H9 (cell line): Measurements from ENCODE around the gene BAX. TPM values are rescaled to one million over a fixed set of nuclear protein-coding genes. Genes with fewer than 3 reads are reported as not detected.
A peak's percentile ranks its signal among the peaks of the same experiment; 100 is the strongest.

ENCODE experiments used
- DNase-seq: peaks from one replicate; pipeline ENCODE4 v3.0.0-alpha.2; 2017
- H2AFZ ChIP-seq: one replicate; pipeline ENCODE4 v1.6.1; 2013; ENCODE audit warnings: mild to moderate bottlenecking, low read length, control low read depth, moderate library complexity
- H2AK5ac ChIP-seq: 2 replicates; pipeline ENCODE4 v1.6.1; 2013; ENCODE audit warnings: low read length, control low read depth, mixed read lengths; ENCODE audit not compliant: insufficient read length
- H2BK120ac ChIP-seq: one replicate; pipeline ENCODE4 v1.6.1; 2013; ENCODE audit warnings: low read depth, mild to moderate bottlenecking, low read length, control low read depth, inconsistent platforms; ENCODE audit not compliant: poor library complexity, severe bottlenecking
- H2BK12ac ChIP-seq: 2 replicates; pipeline ENCODE4 v1.6.1; 2013; ENCODE audit warnings: low read length, control low read depth, mixed read lengths, low read depth; ENCODE audit not compliant: insufficient read length
- H2BK15ac ChIP-seq: 2 replicates; pipeline ENCODE4 v1.6.1; 2013; ENCODE audit warnings: low read depth, low read length, control low read depth
- H2BK20ac ChIP-seq: one replicate; pipeline ENCODE4 v1.6.1; 2013; ENCODE audit warnings: low read depth, mild to moderate bottlenecking, low read length, control low read depth, inconsistent platforms; ENCODE audit not compliant: poor library complexity, severe bottlenecking
- H2BK5ac ChIP-seq: 2 replicates; pipeline ENCODE4 v1.6.1; 2013; ENCODE audit warnings: low read length, control low read depth, mixed read lengths; ENCODE audit not compliant: insufficient read length
- H3K14ac ChIP-seq: 2 replicates; pipeline ENCODE4 v1.6.1; 2013; ENCODE audit warnings: low read length, control low read depth; ENCODE audit not compliant: insufficient read depth
- H3K18ac ChIP-seq: 2 replicates; pipeline ENCODE4 v1.6.1; 2013; ENCODE audit warnings: low read depth, mild to moderate bottlenecking, mixed read lengths, low read length, control low read depth; ENCODE audit not compliant: insufficient read length
- H3K23ac ChIP-seq: 2 replicates; pipeline ENCODE4 v1.6.1; 2013; ENCODE audit warnings: low read length, control low read depth, mixed read lengths, low read depth; ENCODE audit not compliant: insufficient read length
- H3K23me2 ChIP-seq: 2 replicates; pipeline ENCODE4 v1.6.1; 2013; ENCODE audit warnings: low read depth, mild to moderate bottlenecking, mixed read lengths, low read length, control low read depth; ENCODE audit not compliant: insufficient read length, poor library complexity, severe bottlenecking
- H3K27ac ChIP-seq: 2 replicates; pipeline ENCODE4 v1.5.1; 2013; ENCODE audit warnings: low read length, control low read depth, mixed read lengths, low read depth; ENCODE audit not compliant: insufficient read length
- H3K27me3 ChIP-seq: 2 replicates; pipeline ENCODE4 v1.6.1; 2013; ENCODE audit warnings: low read length, control low read depth, inconsistent platforms; ENCODE audit not compliant: insufficient read depth
- H3K4ac ChIP-seq: 2 replicates; pipeline ENCODE4 v1.6.1; 2013; ENCODE audit warnings: low read depth, mild to moderate bottlenecking, control low read depth, inconsistent platforms, low read length, moderate library complexity
- H3K4me1 ChIP-seq: 2 replicates; pipeline ENCODE4 v1.6.1; 2013; ENCODE audit warnings: low read length, control low read depth, inconsistent platforms; ENCODE audit not compliant: insufficient read depth
- H3K4me2 ChIP-seq: 2 replicates; pipeline ENCODE4 v1.6.1; 2013; ENCODE audit warnings: low read length, control low read depth, mixed read lengths; ENCODE audit not compliant: insufficient read length, insufficient read depth
- H3K56ac ChIP-seq: 2 replicates; pipeline ENCODE4 v1.6.1; 2013; ENCODE audit warnings: low read depth, mild to moderate bottlenecking, mixed read lengths, low read length, control low read depth; ENCODE audit not compliant: insufficient read length
- H3K79me1 ChIP-seq: 2 replicates; pipeline ENCODE4 v1.6.1; 2013; ENCODE audit warnings: low read depth, mild to moderate bottlenecking, moderate library complexity, low read length, control low read depth, inconsistent platforms; ENCODE audit not compliant: insufficient read depth, poor library complexity, severe bottlenecking
- H3K79me2 ChIP-seq: 2 replicates; pipeline ENCODE4 v1.6.1; 2013; ENCODE audit warnings: low read length, control low read depth, inconsistent platforms; ENCODE audit not compliant: insufficient read depth
- H3K9ac ChIP-seq: 2 replicates; pipeline ENCODE4 v1.6.1; 2013; ENCODE audit warnings: low read length, control low read depth, mixed read lengths; ENCODE audit not compliant: insufficient read length; ENCODE audit errors: extremely low read depth
- H3K9me3 ChIP-seq: one replicate; pipeline ENCODE4 v1.6.1; 2013; ENCODE audit warnings: low read depth, low read length, inconsistent platforms; ENCODE audit not compliant: control insufficient read depth
- H3T11ph ChIP-seq: one replicate; pipeline ENCODE4 v1.6.1; 2013; ENCODE audit warnings: mild to moderate bottlenecking, low read length, control low read depth, inconsistent platforms
- H4K20me1 ChIP-seq: one replicate; pipeline ENCODE4 v1.6.1; 2013; ENCODE audit not compliant: control insufficient read depth, insufficient read length, insufficient read depth
- H4K5ac ChIP-seq: 2 replicates; pipeline ENCODE4 v1.6.1; 2013; ENCODE audit warnings: low read depth, mild to moderate bottlenecking, mixed read lengths, low read length, control low read depth; ENCODE audit not compliant: insufficient read length
- H4K8ac ChIP-seq: replicated peaks from 2 replicates; pipeline ENCODE4 v1.6.1; 2013; ENCODE audit warnings: low read length, control low read depth, mixed read lengths, low read depth; ENCODE audit not compliant: insufficient read length
- H4K91ac ChIP-seq: 2 replicates; pipeline ENCODE4 v1.6.1; 2013; ENCODE audit warnings: low read depth, mild to moderate bottlenecking, moderate library complexity, mixed read lengths, low read length, control low read depth; ENCODE audit not compliant: insufficient read length
- H3K27ac Mint-ChIP-seq, 3 experiments: 2 replicates in 2 of 3; 3 replicates in 1 of 3; pipeline ENCODE4 v1.8.0; 2020 to 2021; ENCODE audit warnings: mixed read lengths in 3 of 3, mild to moderate bottlenecking in 1 of 3, moderate library complexity in 1 of 3
- H3K27me3 Mint-ChIP-seq: 2 replicates; pipeline ENCODE4 v1.8.0; 2021; ENCODE audit warnings: low read depth, mild to moderate bottlenecking, moderate library complexity, mixed read lengths
- H3K36me3 Mint-ChIP-seq, 3 experiments: 2 replicates in 2 of 3; 3 replicates in 1 of 3; pipeline ENCODE4 v1.8.0; 2020 to 2021; ENCODE audit warnings: low read depth in 3 of 3, mixed read lengths in 3 of 3; ENCODE audit not compliant: insufficient read depth in 1 of 3
- H3K4me1 Mint-ChIP-seq, 2 experiments: 2 replicates each; pipeline ENCODE4 v1.8.0; 2020; ENCODE audit warnings: mixed read lengths in 2 of 2
- H3K4me3 Mint-ChIP-seq, 2 experiments: 2 replicates in 1 of 2; 3 replicates in 1 of 2; pipeline ENCODE4 v1.8.0; 2020 to 2021; ENCODE audit warnings: mild to moderate bottlenecking in 2 of 2, mixed read lengths in 2 of 2, moderate library complexity in 1 of 2
- H3K9me3 Mint-ChIP-seq, 2 experiments: 2 replicates in 1 of 2; 3 replicates in 1 of 2; pipeline ENCODE4 v1.8.0; 2020; ENCODE audit warnings: mild to moderate bottlenecking in 2 of 2, mixed read lengths in 2 of 2, moderate library complexity in 1 of 2
- WGBS: extraction: QIAGEN DNeasy Blood & Tissue Kit; methylation state at CpG from one replicate; pipeline ENCODE4 v1.1.7; 2013; ENCODE audit warnings: missing lambda C conversion rate, low lambda C conversion rate, mixed read lengths; ENCODE audit not compliant: insufficient read length; ENCODE audit errors: extremely low coverage; 5-methylcytosine and 5-hydroxymethylcytosine counted together
- total RNA-seq: library from RNA; stranded (reverse); gene quantifications from 2 replicates; pipeline ENCODE4 v1.2.1, GENCODE V29; 2021
- TF ChIP-seq, protein P1 (sequence below): fragments of 200-600 bp; sonication (generic); conservative IDR thresholded peaks from 3 replicates; pipeline ENCODE4 v1.8.0; 2021; ENCODE audit warnings: antibody characterized with exemption, mild to moderate bottlenecking

BAX gene
- total RNA-seq, 1 experiment from 2014 or later, result 310 TPM

DNA sequence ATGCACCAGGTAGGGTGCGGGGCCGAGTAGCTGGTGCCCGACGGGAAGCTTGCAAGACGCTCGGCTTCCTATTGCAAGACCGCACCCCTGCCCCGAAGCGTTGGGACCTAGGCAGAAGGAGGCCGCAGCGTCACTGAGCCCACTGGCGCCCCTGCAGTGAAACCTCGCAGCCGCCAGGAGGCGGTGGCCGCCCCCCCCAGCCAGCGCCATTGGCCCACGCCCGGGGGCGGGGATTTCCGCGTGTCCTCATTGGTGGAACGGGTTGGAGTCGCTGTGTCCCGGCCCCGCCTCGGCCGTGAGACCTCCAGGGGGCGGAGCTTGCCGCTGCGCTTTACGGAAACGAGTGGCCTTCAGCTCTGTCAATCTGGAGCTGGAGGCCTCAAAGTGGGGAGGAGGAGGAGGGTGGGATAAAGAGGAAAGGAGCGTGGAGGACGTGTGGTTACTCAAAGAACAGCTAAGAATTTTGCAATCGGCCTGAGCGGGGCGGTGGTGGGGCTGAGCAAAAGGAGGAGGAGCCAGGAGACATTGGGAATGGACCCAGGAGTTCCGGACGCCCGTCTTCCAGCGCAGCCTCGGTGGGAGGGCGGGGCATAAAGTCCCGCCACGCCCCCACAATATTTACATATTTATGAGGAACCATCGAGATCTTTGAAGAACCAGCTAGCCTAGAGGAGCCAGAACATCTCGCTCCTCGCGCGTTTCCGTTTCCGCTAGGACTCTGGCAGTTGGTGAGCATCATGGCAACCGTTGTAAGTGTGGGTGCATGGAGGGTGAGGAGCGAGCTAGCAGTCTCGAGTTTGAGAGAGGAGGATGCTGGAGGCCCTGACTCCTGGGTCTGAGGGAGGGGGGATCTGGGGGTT is 38.7 kb downstream of the BAX start, which contains the start of the genes GYS1 and RUVBL2:
TSS of gene GYS1 (minus strand) at position 135 of the 860 bp plus-strand sequence. CDS start 197 bp downstream, outside the sequence.
TSS of gene RUVBL2 (plus strand) at position 713 of the 860 bp plus-strand sequence. CDS start at position 738, 25 bp downstream.
- Histone ChIP-seq H4K20me1 (no peaks in the 10 kb centered on the region), H3K56ac (no peak within 1 kb of the TSS), H3K14ac (peak within 1 kb of the TSS; percentile 82), H2BK12ac (no peak within 1 kb of the TSS), H3K27me3 (no peaks in the 10 kb centered on the region), H3K18ac (peak within 1 kb of the TSS; percentile 59), H4K91ac (no peak within 1 kb of the TSS), H3T11ph (no peak within 1 kb of the TSS), H3K79me2 (peaks cover 9% of the 10 kb centered on the region; the same call in 1 of the 2 replicates), H2BK15ac (no peak within 1 kb of the TSS), H2BK5ac (no peak within 1 kb of the TSS), H3K9ac (peak within 1 kb of the TSS; percentile 69), H4K5ac (no peak within 1 kb of the TSS), H2BK20ac (no peak within 1 kb of the TSS), H3K4me1 (no peaks in the 10 kb centered on the region; the same call in 1 of the 2 replicates), H3K79me1 (no peaks in the 10 kb centered on the region), H4K8ac (no peak within 1 kb of the TSS), H3K9me3 (no peaks in the 10 kb centered on the region), H3K23ac (no peak within 1 kb of the TSS), H3K4me2 (peak within 1 kb of the TSS; percentile 88), H2AK5ac (no peak within 1 kb of the TSS), H2AFZ (no peak within 1 kb of the TSS), H3K23me2 (peaks cover 8% of the 10 kb centered on the region), H3K4ac (no peak within 1 kb of the TSS), H3K27ac (no peak within 1 kb of the TSS), H2BK120ac (no peak within 1 kb of the TSS)
- Mint-ChIP-seq H3K4me3 (peak within 1 kb of the TSS; percentile 93 to 95), H3K9me3 (no peaks in the 10 kb centered on the region), H3K27me3 (no peaks in the 10 kb centered on the region), H3K4me1 (peaks cover 31 to 35% of the 10 kb centered on the region in 2 experiments), H3K36me3 (peaks cover 11 to 24% (median 23%) of the 10 kb centered on the region in 3 experiments; a peak in 6 of 7 replicates), H3K27ac (peak within 1 kb of the TSS; percentile 95 to 99 (median 98))
- DNase-seq, result peak; percentile 99
- TF ChIP-seq, protein P1, sequence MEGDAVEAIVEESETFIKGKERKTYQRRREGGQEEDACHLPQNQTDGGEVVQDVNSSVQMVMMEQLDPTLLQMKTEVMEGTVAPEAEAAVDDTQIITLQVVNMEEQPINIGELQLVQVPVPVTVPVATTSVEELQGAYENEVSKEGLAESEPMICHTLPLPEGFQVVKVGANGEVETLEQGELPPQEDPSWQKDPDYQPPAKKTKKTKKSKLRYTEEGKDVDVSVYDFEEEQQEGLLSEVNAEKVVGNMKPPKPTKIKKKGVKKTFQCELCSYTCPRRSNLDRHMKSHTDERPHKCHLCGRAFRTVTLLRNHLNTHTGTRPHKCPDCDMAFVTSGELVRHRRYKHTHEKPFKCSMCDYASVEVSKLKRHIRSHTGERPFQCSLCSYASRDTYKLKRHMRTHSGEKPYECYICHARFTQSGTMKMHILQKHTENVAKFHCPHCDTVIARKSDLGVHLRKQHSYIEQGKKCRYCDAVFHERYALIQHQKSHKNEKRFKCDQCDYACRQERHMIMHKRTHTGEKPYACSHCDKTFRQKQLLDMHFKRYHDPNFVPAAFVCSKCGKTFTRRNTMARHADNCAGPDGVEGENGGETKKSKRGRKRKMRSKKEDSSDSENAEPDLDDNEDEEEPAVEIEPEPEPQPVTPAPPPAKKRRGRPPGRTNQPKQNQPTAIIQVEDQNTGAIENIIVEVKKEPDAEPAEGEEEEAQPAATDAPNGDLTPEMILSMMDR, result peak; percentile 96
- no CpG with 5 or more reads among the region's 56 CpGs for WGBS
